Sciatic nerve (tissue), 2 donors: Measurements from ENCODE around the gene TSPAN16. TPM values are rescaled to one million over a fixed set of nuclear protein-coding genes. Genes with fewer than 3 reads are reported as not detected.
"Not testable (repeated sequence)": the region's sequence is repeated elsewhere in the genome, so short reads cannot be mapped to it uniquely, and the experiment has no call there.

Source experiments
- ATAC-seq: fragments of 200-7000 bp; cut with Tn5 transposase; one replicate; pipeline ENCODE4 v1.9.1; 2020; ENCODE audit warnings: mild to moderate bottlenecking, moderate library complexity
- DNase-seq: peaks from one replicate; pipeline ENCODE4 v3.0.0-alpha.2; 2020; ENCODE audit warnings: low spot score
- intact Hi-C: fragments of 100-400 bp; cut with DNase I; formaldehyde crosslinking; loops from one replicate; pipeline ENCODE4 v1.14.2; 2022
- total RNA-seq: library from RNA; stranded (reverse); fragmentation: NEBNext Ultra II Directional; extraction: Animal tissue kit (Norgen Biotek cat#: 25700); gene quantifications from one replicate; pipeline ENCODE4 v1.2.1, GENCODE V29; 2021
- donor health status: DM: no; HTN: no; CAD: no.
- donor health status: DM: no; HTN: no; CAD: no.

TSPAN16 gene
- total RNA-seq, 1 donor from 2014 or later, result not detected

GRCh38 chr19:11335449-11336146 is 39.6 kb downstream of the TSPAN16 start:
- no peak for DNase-seq
- intact Hi-C loops, result no loop called here
- ATAC-seq, result no peak

GRCh38 chr19:11337080-11337479 is 41.1 kb downstream of the TSPAN16 start:
- DNase-seq, result no peak
- no peak for ATAC-seq
- intact Hi-C loops, result no loop called here

- no peak for ATAC-seq
- no peak for DNase-seq
- intact Hi-C loops, result no loop called here
Measured at GRCh38 chr19:11338121-11338520, 42.2 kb downstream of the TSPAN16 start.

GRCh38 chr19:11338569-11339253 is 42.8 kb downstream of the TSPAN16 start:
- DNase-seq (no peak), ATAC-seq (peak; percentile 55)
- intact Hi-C loops, result no loop called here

- intact Hi-C loops, result no loop called here
- ATAC-seq (peak; percentile 96), DNase-seq (peak; percentile 97)
Measured at GRCh38 chr19:11339254-11340098, 43.5 kb downstream of the TSPAN16 start, which contains the start of gene RAB3D. TSS of gene RAB3D (minus strand) at chr19:11339657. CDS start at chr19:11337399, 2,258 bp downstream.

- ATAC-seq, intact Hi-C loops: not testable (repeated sequence)
Measured at GRCh38 chr19:11340099-11340467, 44.1 kb downstream of the TSPAN16 start.

GRCh38 chr19:11342429-11342828 is 46.5 kb downstream of the TSPAN16 start:
- intact Hi-C loops, result no loop called here
- ATAC-seq, result no peak
- no peak for DNase-seq

More at GRCh38 chr19:11340099-11340467, 44.1 kb downstream of the TSPAN16 start:
- DNase-seq, result not testable (repeated sequence)

GRCh38 chr19:11345122-11345803 is 49.3 kb downstream of the TSPAN16 start:
- no peak for ATAC-seq
- intact Hi-C loops, result no loop called here
- DNase-seq, result no peak

GRCh38 chr19:11346104-11346940 is 50.4 kb downstream of the TSPAN16 start, which contains the start of the genes CCDC159 and TMEM205:
TSS of gene CCDC159 (plus strand) at chr19:11346519. CDS start at chr19:11346607, 88 bp downstream.
TSS of gene TMEM205 (minus strand) at chr19:11346268. CDS start at chr19:11345619, 649 bp downstream.
- intact Hi-C loops, result no loop called here
- peak; percentile 99 for DNase-seq
- peak; percentile 96 for ATAC-seq

- DNase-seq (no peak), ATAC-seq (no peak)
- intact Hi-C loops, result no loop called here
Measured at GRCh38 chr19:11347546-11348039, 51.6 kb downstream of the TSPAN16 start.

GRCh38 chr19:11349171-11349570 is 53.2 kb downstream of the TSPAN16 start:
- DNase-seq, result no peak
- intact Hi-C loops, result no loop called here
- ATAC-seq, result no peak

GRCh38 chr19:11354102-11354501 is 58.1 kb downstream of the TSPAN16 start:
- intact Hi-C loops, ATAC-seq: not testable (repeated sequence)

GRCh38 chr19:11355160-11356073 is 59.5 kb downstream of the TSPAN16 start, which contains the start of gene PLPPR2:
TSS of gene PLPPR2 (plus strand) at chr19:11355432. CDS start at chr19:11357674, 2,242 bp downstream.
- intact Hi-C loops, result no loop called here
- ATAC-seq, result peak; percentile 95

More at GRCh38 chr19:11354102-11354501, 58.1 kb downstream of the TSPAN16 start:
- not testable (repeated sequence) for DNase-seq

GRCh38 chr19:11356074-11356397 is 60.1 kb downstream of the TSPAN16 start:
- no peak for ATAC-seq
- intact Hi-C loops, result no loop called here
- no peak for DNase-seq

More at GRCh38 chr19:11355160-11356073, 59.5 kb downstream of the TSPAN16 start, which contains the start of gene PLPPR2:
- DNase-seq, result peak; percentile 97

- ATAC-seq, result no peak
- no peak for DNase-seq
- intact Hi-C loops, result no loop called here
Measured at GRCh38 chr19:11356676-11357550, 61.0 kb downstream of the TSPAN16 start.

GRCh38 chr19:11359421-11359820 is 63.5 kb downstream of the TSPAN16 start:
- DNase-seq (no peak), ATAC-seq (no peak)
- intact Hi-C loops, result no loop called here
